ENCODE results near the gene GLI3.

Gene GLI3

GRCh38 chr7:42022791-42023190, 214.2 kb downstream of the GLI3 start:
- DNase-seq: no peak

- DNase-seq: no peak
These were observed 215.0 kb downstream of the GLI3 start for GRCh38 chr7:42022056-42022455.

- DNase-seq: no peak
These were observed 215.4 kb downstream of the GLI3 start for GRCh38 chr7:42021631-42022030.

- no peak for DNase-seq
These were observed 216.9 kb downstream of the GLI3 start for GRCh38 chr7:42020061-42020460.

GRCh38 chr7:42017349-42017986, 219.5 kb downstream of the GLI3 start:
- no peak for DNase-seq

GRCh38 chr7:42016517-42016916, 220.5 kb downstream of the GLI3 start:
- DNase-seq: no peak

- DNase-seq: peak in 1 of 2 donors; percentile 1
These were observed 222.1 kb downstream of the GLI3 start for GRCh38 chr7:42014625-42015618.

GRCh38 chr7:42012786-42013360, 224.1 kb downstream of the GLI3 start:
- no peak for DNase-seq

- DNase-seq: no peak
These were observed 224.7 kb downstream of the GLI3 start for GRCh38 chr7:42012313-42012712.

GRCh38 chr7:42011846-42012245, 225.2 kb downstream of the GLI3 start:
- DNase-seq: no peak

GRCh38 chr7:42010751-42011150, 226.3 kb downstream of the GLI3 start:
- DNase-seq: no peak

- no peak for DNase-seq
These were observed 230.1 kb downstream of the GLI3 start for GRCh38 chr7:42006801-42007513.

GRCh38 chr7:42002654-42003053, 234.4 kb downstream of the GLI3 start:
- no peak for DNase-seq

GRCh38 chr7:41999736-42000283, 237.2 kb downstream of the GLI3 start:
- no peak for DNase-seq

GRCh38 chr7:41998041-41998440, 239.0 kb downstream of the GLI3 start:
- DNase-seq: no peak

GRCh38 chr7:41997151-41997550, 239.9 kb downstream of the GLI3 start:
- no peak for DNase-seq

GRCh38 chr7:41996381-41997035, 240.5 kb downstream of the GLI3 start:
- DNase-seq: no peak

- no peak for DNase-seq
These were observed 241.3 kb downstream of the GLI3 start for GRCh38 chr7:41995632-41996271.

GRCh38 chr7:41994746-41995110, 242.3 kb downstream of the GLI3 start:
- no peak for DNase-seq

- DNase-seq: no peak
These were observed 242.8 kb downstream of the GLI3 start for GRCh38 chr7:41994036-41994745.
